Measurements from ENCODE around the gene C21orf58. TPM values are rescaled to one million over a fixed set of nuclear protein-coding genes. Genes with fewer than 3 reads are reported as not detected.

Gene C21orf58
- polyA plus RNA-seq, 4 donors = 0.54 to 9.1 (median 3.3) TPM

- no peak overlapping the region for H3K27ac ChIP-seq (ENCODE audit: low read depth in 1 of 3, low read length in 2 of 3)
- FAIRE-seq (no peak), DNase-seq (no peak)
- 89 to 99% (median 95%) methylated on average over 11 to 14 of the region's 14 CpGs for WGBS, 3 donors
- peaks cover 0 to 9% (median 0%) of the 10 kb centered on the region in 3 donors for H3K27me3 ChIP-seq (ENCODE audit: control insufficient read depth in 3 of 3, insufficient read depth in 3 of 3, low read length in 3 of 3)
- H3K4me3 ChIP-seq (ENCODE audit: low read depth in 1 of 3, low read length in 3 of 3) = no peak overlapping the region
- H3K36me3 ChIP-seq (ENCODE audit: control insufficient read depth in 3 of 3, insufficient read depth in 2 of 3, low read depth in 1 of 3, low read length in 3 of 3) = peaks cover 0 to 30% (median 0%) of the 10 kb centered on the region in 3 donors
- no peaks in the 10 kb centered on the region for H3K9me3 ChIP-seq (ENCODE audit: control insufficient read depth in 2 of 2, insufficient read depth in 1 of 2, low read depth in 1 of 2, low read length in 1 of 2)
- H3K4me1 ChIP-seq (ENCODE audit: control insufficient read depth in 3 of 3, insufficient read depth in 2 of 3, low read depth in 1 of 3, low read length in 2 of 3) = peaks cover 0 to 6% (median 0%) of the 10 kb centered on the region in 3 donors
Observed at GRCh38 chr21:46301759-46302158, 21.9 kb downstream of the C21orf58 start.

GRCh38 chr21:46299167-46299566, 24.5 kb downstream of the C21orf58 start:
- Histone ChIP-seq H3K27me3 (ENCODE audit: control insufficient read depth in 3 of 3, insufficient read depth in 3 of 3, low read length in 3 of 3) (peaks cover 0 to 12% (median 0%) of the 10 kb centered on the region in 3 donors), H3K36me3 (ENCODE audit: control insufficient read depth in 3 of 3, insufficient read depth in 2 of 3, low read depth in 1 of 3, low read length in 3 of 3) (peaks cover 0 to 27% (median 0%) of the 10 kb centered on the region in 3 donors), H3K9me3 (ENCODE audit: control insufficient read depth in 2 of 2, insufficient read depth in 1 of 2, low read depth in 1 of 2, low read length in 1 of 2) (no peaks in the 10 kb centered on the region), H3K4me1 (ENCODE audit: control insufficient read depth in 3 of 3, insufficient read depth in 2 of 3, low read depth in 1 of 3, low read length in 2 of 3) (peaks cover 0 to 6% (median 0%) of the 10 kb centered on the region in 3 donors), H3K27ac (ENCODE audit: low read depth in 1 of 3, low read length in 2 of 3) (no peak overlapping the region), H3K4me3 (ENCODE audit: low read depth in 1 of 3, low read length in 3 of 3) (no peak overlapping the region)
- no peak for FAIRE-seq
- no peak for DNase-seq
- 84 to 90% (median 87%) methylated on average over 9 of the region's 9 CpGs for WGBS, 3 donors

GRCh38 chr21:46297338-46298271, 26.1 kb downstream of the C21orf58 start:
- DNase-seq (peak in 1 of 2 donors; percentile 65), FAIRE-seq (no peak)
- Histone ChIP-seq H3K9me3 (ENCODE audit: control insufficient read depth in 2 of 2, insufficient read depth in 1 of 2, low read depth in 1 of 2, low read length in 1 of 2) (no peaks in the 10 kb centered on the region), H3K27ac (ENCODE audit: low read depth in 1 of 3, low read length in 2 of 3) (no peak overlapping the region), H3K4me1 (ENCODE audit: control insufficient read depth in 3 of 3, insufficient read depth in 2 of 3, low read depth in 1 of 3, low read length in 2 of 3) (peaks cover 0 to 6% (median 0%) of the 10 kb centered on the region in 3 donors), H3K27me3 (ENCODE audit: control insufficient read depth in 3 of 3, insufficient read depth in 3 of 3, low read length in 3 of 3) (peaks cover 0 to 12% (median 0%) of the 10 kb centered on the region in 3 donors), H3K4me3 (ENCODE audit: low read depth in 1 of 3, low read length in 3 of 3) (peak overlapping the region in 2 of 3 donors; percentile 34 to 45), H3K36me3 (ENCODE audit: control insufficient read depth in 3 of 3, insufficient read depth in 2 of 3, low read depth in 1 of 3, low read length in 3 of 3) (peaks cover 0 to 30% (median 0%) of the 10 kb centered on the region in 3 donors)
- 3% methylated on average over 83 to 84 of the region's 84 CpGs for WGBS, 3 donors

GRCh38 chr21:46295996-46296752, 27.5 kb downstream of the C21orf58 start:
- Histone ChIP-seq H3K27me3 (ENCODE audit: control insufficient read depth in 3 of 3, insufficient read depth in 3 of 3, low read length in 3 of 3) (peaks cover 0 to 12% (median 0%) of the 10 kb centered on the region in 3 donors), H3K4me3 (ENCODE audit: low read depth in 1 of 3, low read length in 3 of 3) (no peak overlapping the region), H3K36me3 (ENCODE audit: control insufficient read depth in 3 of 3, insufficient read depth in 2 of 3, low read depth in 1 of 3, low read length in 3 of 3) (peaks cover 3 to 27% (median 4%) of the 10 kb centered on the region in 3 donors), H3K27ac (ENCODE audit: low read depth in 1 of 3, low read length in 2 of 3) (peak overlapping the region in 2 of 3 donors; percentile 27 to 53), H3K9me3 (ENCODE audit: control insufficient read depth in 2 of 2, insufficient read depth in 1 of 2, low read depth in 1 of 2, low read length in 1 of 2) (peaks cover 0 to 8% of the 10 kb centered on the region in 2 donors), H3K4me1 (ENCODE audit: control insufficient read depth in 3 of 3, insufficient read depth in 2 of 3, low read depth in 1 of 3, low read length in 2 of 3) (peaks cover 0 to 6% (median 0%) of the 10 kb centered on the region in 3 donors)
- WGBS, 3 donors = 42 to 68% (median 67%) methylated on average over 29 of the region's 29 CpGs
- no peak for FAIRE-seq
- DNase-seq = peak; percentile 37 to 66

- DNase-seq = no peak
- WGBS, 3 donors = 47 to 55% (median 50%) methylated on average over 6 to 9 of the region's 9 CpGs
- H3K4me3 ChIP-seq (ENCODE audit: low read depth in 1 of 3, low read length in 3 of 3) = no peak overlapping the region
- peaks cover 0 to 12% (median 0%) of the 10 kb centered on the region in 3 donors for H3K27me3 ChIP-seq (ENCODE audit: control insufficient read depth in 3 of 3, insufficient read depth in 3 of 3, low read length in 3 of 3)
- H3K36me3 ChIP-seq (ENCODE audit: control insufficient read depth in 3 of 3, insufficient read depth in 2 of 3, low read depth in 1 of 3, low read length in 3 of 3) = peaks cover 3 to 21% (median 4%) of the 10 kb centered on the region in 3 donors
- no peak for FAIRE-seq
- H3K4me1 ChIP-seq (ENCODE audit: control insufficient read depth in 3 of 3, insufficient read depth in 2 of 3, low read depth in 1 of 3, low read length in 2 of 3) = peaks cover 0 to 6% (median 0%) of the 10 kb centered on the region in 3 donors
- H3K27ac ChIP-seq (ENCODE audit: low read depth in 1 of 3, low read length in 2 of 3) = peak overlapping the region in 1 of 3 donors; percentile 60
- peaks cover 0 to 8% of the 10 kb centered on the region in 2 donors for H3K9me3 ChIP-seq (ENCODE audit: control insufficient read depth in 2 of 2, insufficient read depth in 1 of 2, low read depth in 1 of 2, low read length in 1 of 2)
Observed at GRCh38 chr21:46295177-46295770, 28.4 kb downstream of the C21orf58 start.

- 60 to 72% (median 63%) methylated on average over 10 of the region's 10 CpGs for WGBS, 3 donors
- Histone ChIP-seq H3K4me3 (ENCODE audit: low read depth in 1 of 3, low read length in 3 of 3) (no peak overlapping the region), H3K4me1 (ENCODE audit: control insufficient read depth in 3 of 3, insufficient read depth in 2 of 3, low read depth in 1 of 3, low read length in 2 of 3) (peaks cover 0 to 6% (median 0%) of the 10 kb centered on the region in 3 donors), H3K27me3 (ENCODE audit: control insufficient read depth in 3 of 3, insufficient read depth in 3 of 3, low read length in 3 of 3) (peaks cover 0 to 12% (median 0%) of the 10 kb centered on the region in 3 donors), H3K9me3 (ENCODE audit: control insufficient read depth in 2 of 2, insufficient read depth in 1 of 2, low read depth in 1 of 2, low read length in 1 of 2) (peaks cover 0 to 8% of the 10 kb centered on the region in 2 donors), H3K27ac (ENCODE audit: low read depth in 1 of 3, low read length in 2 of 3) (no peak overlapping the region), H3K36me3 (ENCODE audit: control insufficient read depth in 3 of 3, insufficient read depth in 2 of 3, low read depth in 1 of 3, low read length in 3 of 3) (peaks cover 3 to 20% (median 4%) of the 10 kb centered on the region in 3 donors)
- FAIRE-seq = no peak
- DNase-seq = no peak
Observed at GRCh38 chr21:46294647-46295176, 29.0 kb downstream of the C21orf58 start.

- 96 to 100% (median 96%) methylated on average over 2 of the region's 2 CpGs for WGBS, 3 donors
- no peak for FAIRE-seq
Observed at GRCh38 chr21:46291561-46291960, 32.1 kb downstream of the C21orf58 start.

More at GRCh38 chr21:46291561-46291960, 32.1 kb downstream of the C21orf58 start:
- H3K27ac ChIP-seq (ENCODE audit: low read depth in 1 of 3, low read length in 2 of 3) = no peak overlapping the region
- H3K4me1 ChIP-seq (ENCODE audit: control insufficient read depth in 3 of 3, insufficient read depth in 2 of 3, low read depth in 1 of 3, low read length in 2 of 3) = peaks cover 0 to 5% (median 0%) of the 10 kb centered on the region in 3 donors
- H3K4me3 ChIP-seq (ENCODE audit: low read depth in 1 of 3, low read length in 3 of 3) = no peak overlapping the region
- DNase-seq = no peak
- peaks cover 0 to 8% of the 10 kb centered on the region in 2 donors for H3K9me3 ChIP-seq (ENCODE audit: control insufficient read depth in 2 of 2, insufficient read depth in 1 of 2, low read depth in 1 of 2, low read length in 1 of 2)
- peaks cover 0 to 2% (median 0%) of the 10 kb centered on the region in 3 donors for H3K27me3 ChIP-seq (ENCODE audit: control insufficient read depth in 3 of 3, insufficient read depth in 3 of 3, low read length in 3 of 3)
- H3K36me3 ChIP-seq (ENCODE audit: control insufficient read depth in 3 of 3, insufficient read depth in 2 of 3, low read depth in 1 of 3, low read length in 3 of 3) = peaks cover 3 to 13% (median 4%) of the 10 kb centered on the region in 3 donors

Data from small intestine (tissue), 7 donors.